ENCODE measurements around the gene TFAP2A. TPM values are rescaled to one million over a fixed set of nuclear protein-coding genes. Genes with fewer than 3 reads are reported as not detected.

TFAP2A gene
- total RNA-seq, 2 experiments from 2014 or later = 0.10 TPM; not detected in 1

- peaks cover 20% of the 10 kb centered on the region for H3K4me1 Mint-ChIP-seq
- DNase-seq = no peak
- H3K27ac Mint-ChIP-seq = no peak overlapping the region
- H3K36me3 Mint-ChIP-seq = peaks cover 7% of the 10 kb centered on the region
- no peak overlapping the region for H3K4me3 Mint-ChIP-seq
- peaks cover 100% of the 10 kb centered on the region for H3K27me3 Mint-ChIP-seq
- H3K9me3 Mint-ChIP-seq = peaks cover 10% of the 10 kb centered on the region
These were observed 5.1 kb upstream of the TFAP2A start for GRCh38 chr6:10419749-10420545.

GRCh38 chr6:10418862-10419748 is 4.2 kb upstream of the TFAP2A start:
- H3K4me3 Mint-ChIP-seq = peak overlapping the region; percentile 25
- DNase-seq = no peak
- H3K4me1 Mint-ChIP-seq = peaks cover 24% of the 10 kb centered on the region
- H3K36me3 Mint-ChIP-seq = peaks cover 9% of the 10 kb centered on the region
- no peak overlapping the region for H3K27ac Mint-ChIP-seq
- H3K9me3 Mint-ChIP-seq = peaks cover 10% of the 10 kb centered on the region
- peaks cover 100% of the 10 kb centered on the region for H3K27me3 Mint-ChIP-seq

DNA sequence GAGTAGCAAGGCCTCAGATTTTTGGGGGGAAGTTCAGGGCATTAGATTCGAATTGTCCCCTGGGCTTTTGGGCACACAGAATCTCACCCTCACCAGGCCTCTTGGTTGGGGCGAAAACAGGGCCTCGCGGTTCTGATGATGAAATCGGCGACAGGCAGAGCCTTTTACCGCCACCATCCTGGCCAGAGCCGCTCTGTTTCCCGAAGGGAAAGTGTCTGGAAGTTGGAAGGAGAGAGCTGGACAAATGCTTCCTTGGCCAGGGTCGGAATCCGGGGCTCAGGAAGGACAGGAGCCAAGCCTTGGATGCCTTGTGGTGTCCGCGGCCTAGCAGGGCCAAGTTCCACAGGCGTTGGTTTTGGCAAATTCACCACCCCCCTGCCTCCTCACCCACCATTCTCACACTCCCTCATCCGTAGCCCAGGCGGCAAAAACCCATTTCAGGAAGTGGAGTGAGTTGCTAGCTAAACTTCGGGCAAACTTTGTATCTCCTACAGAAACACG is 3.5 kb upstream of the TFAP2A start:
- peaks cover 29% of the 10 kb centered on the region for H3K4me1 Mint-ChIP-seq
- H3K4me3 Mint-ChIP-seq = no peak overlapping the region
- H3K27ac Mint-ChIP-seq = no peak overlapping the region
- no peak for DNase-seq
- peaks cover 10% of the 10 kb centered on the region for H3K9me3 Mint-ChIP-seq
- H3K36me3 Mint-ChIP-seq = peaks cover 11% of the 10 kb centered on the region
- peaks cover 100% of the 10 kb centered on the region for H3K27me3 Mint-ChIP-seq

DNA sequence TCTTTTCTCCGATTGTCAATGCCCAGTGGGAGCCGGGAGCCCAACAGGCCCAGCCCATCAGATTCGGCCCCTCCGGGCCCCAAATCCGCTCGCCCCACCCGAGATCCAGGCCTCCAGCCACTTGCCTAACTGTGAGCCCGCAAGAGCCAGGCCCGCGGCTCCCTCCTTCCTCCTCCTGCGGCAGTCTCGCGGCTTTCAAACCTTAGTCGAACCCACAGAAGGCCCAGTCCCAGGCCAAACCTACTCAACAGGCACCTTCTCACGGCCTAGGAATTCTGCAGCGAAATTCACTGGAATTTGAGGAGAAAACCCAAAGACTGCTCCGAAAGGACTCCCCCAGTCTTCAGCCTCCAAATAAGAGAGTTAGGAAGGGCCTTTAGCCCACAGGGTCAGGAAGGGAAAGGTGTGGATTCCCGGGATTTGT is 2.8 kb upstream of the TFAP2A start:
- peaks cover 31% of the 10 kb centered on the region for H3K4me1 Mint-ChIP-seq
- H3K27ac Mint-ChIP-seq = no peak overlapping the region
- no peak for DNase-seq
- peaks cover 11% of the 10 kb centered on the region for H3K36me3 Mint-ChIP-seq
- no peak overlapping the region for H3K4me3 Mint-ChIP-seq
- peaks cover 98% of the 10 kb centered on the region for H3K27me3 Mint-ChIP-seq
- peaks cover 10% of the 10 kb centered on the region for H3K9me3 Mint-ChIP-seq

DNA sequence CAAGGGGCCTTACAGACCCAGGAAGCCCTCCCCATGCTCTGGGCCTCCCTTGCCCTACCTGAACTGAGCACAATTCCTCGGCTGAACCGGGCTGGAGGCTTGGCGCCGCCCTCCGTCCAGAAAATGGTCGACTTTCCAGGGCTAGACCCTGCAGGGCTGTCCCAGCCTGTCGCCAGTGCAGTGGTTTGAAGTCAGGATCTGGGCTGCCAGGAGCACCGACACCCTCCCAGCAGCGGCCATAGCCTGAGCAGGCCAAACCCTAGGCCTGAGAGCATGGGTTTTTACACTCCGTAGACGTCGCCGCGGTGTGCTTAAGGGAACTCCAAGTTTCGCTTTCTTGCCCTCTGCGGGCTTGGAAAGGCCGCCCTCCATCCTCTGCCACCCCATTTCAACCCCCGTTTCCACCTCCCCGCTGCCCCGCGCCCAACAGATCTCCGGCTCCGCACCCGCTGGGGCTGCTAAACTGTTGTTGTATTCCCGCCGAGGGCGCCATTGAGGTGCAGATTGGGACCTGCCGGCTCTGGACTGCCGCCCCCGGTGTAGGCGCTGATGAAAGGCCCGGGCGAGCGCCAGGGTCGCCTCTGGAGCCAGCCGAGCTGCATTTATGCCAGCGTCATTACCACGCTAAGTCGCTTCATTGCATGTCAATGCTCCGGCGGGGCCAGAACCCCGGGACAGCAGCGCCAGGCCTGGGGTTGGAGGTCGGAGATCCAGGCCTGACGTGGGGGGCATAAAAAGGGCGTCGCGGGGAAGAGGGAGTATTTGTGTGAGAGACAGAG is 2.2 kb upstream of the TFAP2A start:
- DNase-seq = no peak
- Mint-ChIP-seq H3K36me3 (peaks cover 11% of the 10 kb centered on the region), H3K9me3 (peaks cover 10% of the 10 kb centered on the region), H3K27ac (no peak overlapping the region), H3K4me3 (peak overlapping the region; percentile 47), H3K27me3 (peaks cover 95% of the 10 kb centered on the region), H3K4me1 (peaks cover 34% of the 10 kb centered on the region)

- DNase-seq = no peak
- Mint-ChIP-seq H3K27me3 (peaks cover 95% of the 10 kb centered on the region), H3K9me3 (peaks cover 10% of the 10 kb centered on the region), H3K36me3 (peaks cover 12% of the 10 kb centered on the region), H3K4me1 (peaks cover 36% of the 10 kb centered on the region), H3K4me3 (no peak overlapping the region), H3K27ac (no peak overlapping the region)
These were observed 1.6 kb upstream of the TFAP2A start for GRCh38 chr6:10416516-10416862.

GRCh38 chr6:10415617-10416480 is 975 bp upstream of the TFAP2A start:
- Mint-ChIP-seq H3K4me1 (peaks cover 38% of the 10 kb centered on the region), H3K4me3 (no peak overlapping the region), H3K27me3 (peaks cover 95% of the 10 kb centered on the region), H3K9me3 (peaks cover 10% of the 10 kb centered on the region), H3K36me3 (peaks cover 14% of the 10 kb centered on the region), H3K27ac (no peak overlapping the region)
- no peak for DNase-seq

DNA sequence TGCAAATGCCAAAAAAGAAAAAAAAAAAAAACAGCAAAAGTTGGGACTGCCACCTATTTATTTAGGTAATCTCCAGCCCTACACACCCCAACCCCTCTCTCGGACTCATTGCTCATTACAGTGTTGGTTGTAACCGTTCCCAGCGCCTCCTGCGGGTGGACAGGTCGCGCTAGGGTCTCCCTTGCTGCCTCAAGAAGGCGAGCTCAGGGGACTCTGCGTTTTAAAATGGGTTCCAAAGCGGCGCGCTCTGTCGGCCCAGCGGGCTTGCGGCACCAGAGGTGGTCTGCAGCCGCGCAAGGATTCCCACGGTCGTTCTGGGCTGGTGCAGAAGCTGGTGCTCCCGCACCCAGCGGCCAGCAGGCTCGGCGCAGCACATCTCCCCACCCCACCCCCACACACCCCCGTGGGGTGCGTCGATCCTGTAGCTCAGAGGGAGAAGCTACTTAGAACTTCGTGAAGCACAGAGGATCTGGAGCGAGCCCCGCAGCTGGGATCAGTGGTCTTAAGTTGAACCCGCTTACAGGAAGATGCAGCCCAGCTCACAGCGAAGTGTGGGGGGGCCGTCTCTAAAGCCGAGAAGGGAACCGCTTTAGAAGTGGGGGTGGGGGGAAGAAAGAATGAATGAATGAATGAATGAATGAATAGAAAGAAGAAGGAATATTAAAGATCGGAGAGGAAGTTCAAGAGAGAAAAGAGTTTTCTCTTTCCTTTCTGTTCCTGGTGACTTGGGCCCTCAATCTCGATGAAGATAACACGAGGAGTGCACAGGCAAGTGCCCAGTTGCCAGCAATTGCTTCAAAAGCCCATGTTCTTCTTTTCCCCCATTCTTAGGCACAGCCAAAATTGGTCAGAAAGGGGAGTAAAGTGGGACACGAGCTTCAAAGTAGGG is 780 bp downstream of the TFAP2A start:
- Mint-ChIP-seq H3K4me3 (peak overlapping the region; percentile 56), H3K27me3 (peaks cover 95% of the 10 kb centered on the region), H3K36me3 (peaks cover 26% of the 10 kb centered on the region), H3K4me1 (peaks cover 41% of the 10 kb centered on the region), H3K9me3 (peaks cover 23% of the 10 kb centered on the region), H3K27ac (no peak overlapping the region)
- DNase-seq = no peak

GRCh38 chr6:10413262-10413849 is 1.5 kb downstream of the TFAP2A start:
- peak overlapping the region; percentile 56 for H3K4me3 Mint-ChIP-seq
- H3K27me3 Mint-ChIP-seq = peaks cover 95% of the 10 kb centered on the region
- peaks cover 22% of the 10 kb centered on the region for H3K9me3 Mint-ChIP-seq
- H3K36me3 Mint-ChIP-seq = peaks cover 26% of the 10 kb centered on the region
- no peak overlapping the region for H3K27ac Mint-ChIP-seq
- H3K4me1 Mint-ChIP-seq = peaks cover 39% of the 10 kb centered on the region
- DNase-seq = no peak

DNA sequence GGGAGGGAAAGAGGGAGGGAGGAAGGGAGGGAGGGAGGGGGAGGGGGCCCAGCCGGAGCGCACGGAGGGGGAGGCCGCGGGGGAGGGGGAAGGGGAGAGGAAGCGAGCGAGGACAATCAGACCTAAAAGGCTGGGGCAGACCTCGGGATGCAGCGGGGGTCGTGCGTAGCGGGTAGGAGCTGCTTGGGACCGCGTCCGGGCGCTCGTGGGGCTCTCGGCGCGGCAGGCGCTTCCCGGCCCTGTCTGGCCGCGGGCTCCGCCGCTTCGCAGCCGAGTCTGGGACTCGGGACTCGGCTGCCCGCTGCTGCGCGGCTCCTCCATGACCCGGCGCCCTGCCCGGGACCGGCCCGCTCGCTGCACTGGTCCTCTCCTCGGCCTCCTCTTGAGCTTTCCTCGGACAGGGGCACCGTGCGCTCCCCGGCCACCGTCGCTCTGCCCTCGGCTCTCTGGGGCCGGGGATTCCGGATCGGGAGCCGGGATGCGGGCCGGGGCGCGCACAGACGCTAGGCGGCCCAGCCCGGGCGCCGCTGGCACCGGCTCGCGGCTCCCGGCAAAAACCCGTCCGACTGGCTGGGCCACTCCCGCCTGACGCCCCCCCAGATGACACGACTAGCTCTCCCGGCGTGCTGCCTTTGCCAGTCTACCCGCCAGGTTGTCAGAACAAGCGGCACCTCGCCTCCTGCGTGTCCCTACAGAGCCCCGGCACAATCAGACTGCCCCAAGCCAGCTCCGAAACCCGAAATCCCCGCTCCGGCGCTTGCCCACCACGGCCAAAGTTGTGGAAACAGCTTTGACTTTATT is 2.2 kb downstream of the TFAP2A start:
- peaks cover 39% of the 10 kb centered on the region for H3K4me1 Mint-ChIP-seq
- H3K27ac Mint-ChIP-seq = no peak overlapping the region

DNA sequence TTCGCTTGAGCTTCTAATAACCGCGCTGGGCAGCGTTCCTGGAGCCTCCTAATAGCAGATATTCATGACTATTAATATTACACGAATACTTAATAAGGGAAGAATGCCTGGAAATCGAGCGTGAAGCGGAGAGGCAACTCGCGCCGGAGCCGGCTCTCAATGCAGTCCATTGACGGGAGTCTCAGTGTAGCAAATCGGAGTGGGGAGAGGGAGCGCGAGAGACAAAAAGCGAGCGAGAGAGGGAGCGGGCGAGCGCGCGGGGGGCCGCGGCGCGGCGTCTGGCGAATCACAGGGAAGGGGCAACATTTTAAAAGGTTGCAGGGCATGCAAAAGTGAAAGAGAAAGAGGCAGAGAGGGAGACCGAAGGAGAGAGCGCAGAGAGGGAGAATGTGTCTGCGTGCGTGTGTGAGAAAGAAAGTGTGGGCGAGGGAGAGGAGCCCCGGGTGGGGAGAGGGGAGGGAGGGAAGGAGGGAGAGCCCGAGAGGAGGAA is 2.9 kb downstream of the TFAP2A start:
- DNase-seq = peak; percentile 57
- H3K4me1 Mint-ChIP-seq = peaks cover 35% of the 10 kb centered on the region
- H3K4me3 Mint-ChIP-seq = peak overlapping the region; percentile 86
- peaks cover 95% of the 10 kb centered on the region for H3K27me3 Mint-ChIP-seq
- no peak overlapping the region for H3K27ac Mint-ChIP-seq
- H3K36me3 Mint-ChIP-seq = peaks cover 20% of the 10 kb centered on the region
- H3K9me3 Mint-ChIP-seq = peaks cover 24% of the 10 kb centered on the region

More for the DNA sequence above, 2.2 kb downstream of the TFAP2A start:
- H3K4me3 Mint-ChIP-seq = peak overlapping the region; percentile 86
- DNase-seq = no peak
- H3K27me3 Mint-ChIP-seq = peaks cover 95% of the 10 kb centered on the region
- peaks cover 24% of the 10 kb centered on the region for H3K36me3 Mint-ChIP-seq
- H3K9me3 Mint-ChIP-seq = peaks cover 22% of the 10 kb centered on the region
